GM18499 (cell line): ENCODE results near the gene MRTFA.
"Not testable (repeated sequence)": the region's sequence is repeated elsewhere in the genome, so short reads cannot be mapped to it uniquely, and the experiment has no call there.

Experiments used
- ATAC-seq: cut with Tn5 transposase; IDR thresholded peaks from one replicate; pipeline ENCODE4 v1.9.1; 2021; ENCODE audit warnings: moderate number of reproducible peaks; ENCODE audit not compliant: insufficient read depth, unreplicated experiment

MRTFA gene

GRCh38 chr22:40599731-40600130, 36.8 kb downstream of the MRTFA start:
- no peak for ATAC-seq

GRCh38 chr22:40598712-40599111, 37.8 kb downstream of the MRTFA start:
- not testable (repeated sequence) for ATAC-seq

- ATAC-seq, result no peak
Observed at GRCh38 chr22:40597526-40598430, 38.7 kb downstream of the MRTFA start.

DNA sequence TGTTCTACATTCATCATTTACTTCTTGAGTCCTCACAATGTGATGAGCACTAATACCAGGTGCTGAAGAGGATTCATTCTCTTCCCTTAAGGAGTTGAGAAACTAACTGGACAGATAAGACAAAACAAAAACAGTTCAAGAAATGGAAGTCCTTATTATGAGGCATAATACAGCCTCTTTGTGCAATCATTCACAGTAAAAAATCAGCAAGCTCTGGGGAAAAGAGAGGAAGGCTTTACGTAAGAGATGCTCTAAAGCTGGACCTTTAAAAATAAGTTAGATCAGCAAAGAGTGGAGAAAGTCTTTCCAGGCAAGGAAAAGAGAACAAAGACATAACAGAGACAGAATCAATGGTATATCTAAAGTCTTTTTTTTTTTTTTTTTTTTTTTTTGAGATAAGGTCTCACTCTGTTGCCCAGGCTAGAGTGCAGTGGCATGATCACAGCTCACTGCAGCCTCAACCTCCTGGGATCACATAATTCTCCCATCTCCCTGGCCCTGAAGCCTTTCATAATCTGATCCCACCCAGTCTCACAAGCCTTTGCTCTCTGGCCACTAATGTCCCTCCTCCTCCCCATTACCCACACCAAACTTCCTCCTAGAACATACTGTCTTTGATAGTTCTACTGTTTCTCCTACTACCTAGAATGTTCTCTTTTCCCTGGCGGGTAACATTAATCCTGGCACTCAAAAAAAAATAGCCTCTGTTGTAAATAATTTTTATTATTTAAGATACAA, 40.9 kb downstream of the MRTFA start:
- no peak for ATAC-seq

DNA sequence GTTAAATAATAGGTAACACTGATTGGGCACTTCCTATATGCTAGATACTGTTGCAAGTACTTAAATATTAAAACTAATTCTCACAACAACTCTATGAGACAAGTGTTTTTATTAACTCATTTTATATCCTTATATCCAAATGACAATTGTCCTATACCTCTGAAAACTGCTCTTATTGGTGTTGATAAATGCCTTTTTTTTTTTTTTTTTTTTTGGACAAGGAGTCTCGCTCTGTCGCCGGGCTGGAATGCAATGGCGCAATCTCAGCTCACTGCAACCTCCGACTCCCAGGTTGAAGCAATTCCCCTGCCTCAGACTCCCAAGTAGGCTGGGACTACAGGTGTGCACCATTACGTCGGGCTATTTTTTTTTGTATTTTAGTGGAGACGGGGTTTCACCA, 41.6 kb downstream of the MRTFA start:
- ATAC-seq, result no peak

GRCh38 chr22:40594346-40594745, 42.2 kb downstream of the MRTFA start:
- no peak for ATAC-seq

- no peak for ATAC-seq
Observed at GRCh38 chr22:40593460-40594273, 42.9 kb downstream of the MRTFA start.

- no peak for ATAC-seq
Observed at GRCh38 chr22:40592352-40593113, 44.0 kb downstream of the MRTFA start.

DNA sequence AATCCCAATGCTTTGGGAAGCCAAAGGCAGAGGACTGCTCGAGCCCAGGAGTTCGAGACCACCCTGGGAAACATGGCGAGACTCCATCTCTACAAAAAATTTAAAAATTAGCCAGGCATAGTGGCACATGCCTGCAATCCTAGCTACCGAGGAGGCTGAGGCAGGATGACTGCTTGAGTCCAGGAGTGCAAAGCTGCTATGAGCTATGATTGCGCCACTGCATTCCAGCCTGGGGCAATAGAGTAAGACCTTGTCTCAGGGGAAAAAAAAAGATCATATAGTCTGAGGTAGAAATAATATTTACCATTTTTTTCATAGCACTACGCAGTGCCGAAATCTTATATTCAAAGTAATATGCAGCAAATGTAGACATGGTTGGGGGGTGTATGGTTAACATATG, 47.8 kb downstream of the MRTFA start:
- no peak for ATAC-seq

DNA sequence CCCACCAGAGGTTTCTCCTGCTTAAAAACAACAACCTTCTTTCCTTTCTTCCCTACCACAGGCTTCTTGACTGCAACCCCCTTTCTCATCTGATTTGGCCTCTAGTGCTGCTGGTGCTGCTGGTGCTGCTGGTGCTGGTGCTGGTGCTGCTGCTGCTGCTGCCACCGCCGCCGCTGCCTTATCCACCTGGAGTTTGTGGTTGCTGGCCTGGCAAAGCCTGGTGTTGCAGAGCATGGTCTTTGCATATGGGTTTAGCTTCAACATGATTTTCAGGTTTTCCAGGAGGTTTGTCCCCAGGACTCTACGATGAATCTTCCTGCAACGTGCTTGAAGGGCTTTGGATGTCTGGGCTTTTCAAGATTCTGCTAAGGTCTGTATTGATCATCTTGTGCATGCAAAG, 49.7 kb downstream of the MRTFA start:
- no peak for ATAC-seq

GRCh38 chr22:40585310-40585751, 51.2 kb downstream of the MRTFA start:
- ATAC-seq, result no peak

- not testable (repeated sequence) for ATAC-seq
Observed at GRCh38 chr22:40584766-40585165, 51.8 kb downstream of the MRTFA start.

GRCh38 chr22:40583053-40583741, 53.3 kb downstream of the MRTFA start:
- ATAC-seq, result no peak

- ATAC-seq, result no peak
Observed at GRCh38 chr22:40582063-40582462, 54.5 kb downstream of the MRTFA start.

- ATAC-seq, result no peak
Observed at GRCh38 chr22:40580631-40581030, 55.9 kb downstream of the MRTFA start.

DNA sequence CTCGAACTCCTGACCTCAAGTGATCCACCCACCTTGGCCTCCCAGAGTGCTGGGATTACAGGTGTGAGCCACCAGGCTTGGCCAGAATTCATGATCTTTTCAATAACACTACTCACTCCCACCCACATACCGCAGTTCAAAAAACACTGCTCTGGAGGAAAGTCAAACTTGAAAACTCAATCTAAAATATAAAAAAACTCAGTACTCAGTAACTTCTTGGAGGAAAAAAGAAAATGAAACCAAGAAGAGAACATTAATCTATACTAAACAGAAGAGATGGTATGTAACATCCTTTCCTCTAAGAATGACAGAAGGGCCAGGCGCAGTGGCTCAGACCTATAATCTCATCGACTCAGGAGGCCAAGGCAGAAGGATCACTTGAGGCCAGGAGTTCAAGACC, 58.3 kb downstream of the MRTFA start:
- ATAC-seq, result no peak

GRCh38 chr22:40572976-40573375, 63.5 kb downstream of the MRTFA start:
- ATAC-seq, result no peak

DNA sequence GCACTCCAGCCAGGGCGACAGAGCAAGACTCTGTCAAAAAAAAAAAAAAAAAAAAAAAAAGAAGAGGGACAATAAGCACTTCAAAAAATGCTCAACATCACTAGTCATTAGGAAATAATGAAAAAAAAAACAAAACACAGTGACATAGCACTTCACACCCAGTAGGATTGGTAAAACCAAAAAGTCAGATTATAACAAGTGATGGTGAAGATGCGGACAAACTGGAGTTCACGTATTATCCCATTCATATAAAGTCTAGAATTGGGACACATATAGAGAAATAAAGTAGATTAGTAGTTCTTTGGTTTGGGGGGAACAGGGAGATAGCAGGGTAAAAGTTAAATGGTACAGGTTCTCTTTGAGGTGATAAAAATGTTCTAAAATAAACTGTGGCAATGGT, 64.6 kb downstream of the MRTFA start:
- ATAC-seq, result no peak

DNA sequence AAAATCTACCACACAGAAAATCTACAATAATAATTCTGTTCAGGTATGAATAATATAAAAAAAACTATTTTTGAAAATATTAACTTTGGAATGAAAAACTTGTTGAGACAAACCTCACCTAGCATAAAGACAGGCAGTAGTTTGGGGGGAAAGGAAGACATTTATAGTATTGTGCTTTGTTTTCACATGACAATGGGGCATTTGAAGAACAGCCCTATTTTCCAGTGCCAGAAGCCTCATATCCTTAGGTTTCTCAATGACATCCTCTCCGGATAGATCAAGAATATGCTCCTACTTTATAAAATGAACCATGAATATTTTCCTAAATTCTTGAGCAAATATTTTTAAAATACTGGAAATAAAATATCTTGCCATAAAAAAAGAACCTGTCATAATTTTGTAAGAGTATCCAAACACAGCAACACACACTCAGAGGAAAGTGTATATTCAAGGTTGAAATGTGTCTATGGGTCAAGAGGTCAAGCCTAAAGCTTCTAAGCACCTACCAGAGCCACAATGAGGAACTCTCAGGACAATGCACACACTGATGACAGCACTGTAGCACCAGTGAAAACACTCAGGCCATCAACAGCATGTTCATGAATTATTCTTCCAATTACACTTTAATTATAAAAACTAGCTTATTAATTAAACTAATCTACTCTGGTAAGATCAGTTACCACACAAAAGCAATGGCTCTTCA, 68.7 kb downstream of the MRTFA start:
- no peak for ATAC-seq
